ENCODE data around the gene FAM3A. TPM values are rescaled to one million over a fixed set of nuclear protein-coding genes. Genes with fewer than 3 reads are reported as not detected.

FAM3A gene
- total RNA-seq, 1 experiment from 2014 or later, result 25.0 TPM

- TF ChIP-seq E2F4 (CRISPR knock-in tag; IDR thresholded peaks at IDR 0.05; ENCODE audit: borderline replicate concordance, low read depth) (no peak), NFATC4 (CRISPR knock-in tag; IDR thresholded peaks at IDR 0.05) (no peak), TP53 (CRISPR knock-in tag; IDR thresholded peaks at IDR 0.05) (no peak), ZNF671 (CRISPR knock-in tag; IDR thresholded peaks at IDR 0.05) (no peak), ZNF396 (CRISPR knock-in tag; IDR thresholded peaks at IDR 0.05; ENCODE audit: borderline replicate concordance) (no peak)
- Mint-ChIP-seq H3K4me3 (no peak overlapping the region), H3K27me3 (ENCODE audit: low read depth) (peaks cover 2% of the 10 kb centered on the region; the same call in 1 of the 2 replicates), H3K4me1 (peaks cover 3% of the 10 kb centered on the region; the same call in 1 of the 2 replicates), H3K27ac (no peak overlapping the region), H3K9me3 (no peaks in the 10 kb centered on the region), H3K36me3 (no peaks in the 10 kb centered on the region; the same call in 1 of the 2 replicates)
- no peak for DNase-seq (ENCODE audit: low spot score)
- ChIA-PET CTCF (interaction anchor here (1.2 kb wide), 1 partner anchor 50 kb away, joined by 3 read pairs; no protein-coding TSS in a partner anchor), POLR2A (no interaction called here)
- no peak for ATAC-seq
Measured at GRCh38 chrX:154476821-154477220, 39.2 kb downstream of the FAM3A start.

GRCh38 chrX:154473683-154474082 lies 42.3 kb downstream of the FAM3A start:
- CTCF ChIA-PET, result interaction anchor here (0.7 kb wide), 1 partner anchor 53 kb away, joined by 3 read pairs; no protein-coding TSS in a partner anchor
- Mint-ChIP-seq H3K27me3 (ENCODE audit: low read depth) (peaks cover 2% of the 10 kb centered on the region; the same call in 1 of the 2 replicates), H3K27ac (no peak overlapping the region), H3K4me1 (no peaks in the 10 kb centered on the region), H3K4me3 (no peak overlapping the region), H3K36me3 (peaks cover 2% of the 10 kb centered on the region; the same call in 1 of the 2 replicates), H3K9me3 (no peaks in the 10 kb centered on the region)
- DNase-seq (ENCODE audit: low spot score), result no peak
- POLR2A ChIA-PET, result no interaction called here
- no peak for ATAC-seq
- TF ChIP-seq JUN (CRISPR knock-in tag; IDR thresholded peaks at IDR 0.05) (no peak), ATF3 (CRISPR knock-in tag; conservative IDR thresholded peaks at IDR 0.05) (no peak), CREB1 (CRISPR knock-in tag; IDR thresholded peaks at IDR 0.05) (no peak), E2F5 (CRISPR knock-in tag; IDR thresholded peaks at IDR 0.05) (no peak), ZNF416 (CRISPR knock-in tag; IDR thresholded peaks at IDR 0.05) (no peak), ZNF281 (CRISPR knock-in tag; IDR thresholded peaks at IDR 0.05) (no peak), RORB (CRISPR knock-in tag; IDR thresholded peaks at IDR 0.05) (no peak), NFATC4 (CRISPR knock-in tag; IDR thresholded peaks at IDR 0.05) (no peak), RELA (CRISPR knock-in tag; IDR thresholded peaks at IDR 0.05; ENCODE audit: borderline replicate concordance) (no peak), TEAD1 (CRISPR knock-in tag; IDR thresholded peaks at IDR 0.05) (no peak), NR3C1 (CRISPR knock-in tag; conservative IDR thresholded peaks at IDR 0.05; ENCODE audit: low read depth) (no peak), SMAD4 (CRISPR knock-in tag; IDR thresholded peaks at IDR 0.05) (no peak), AFF4 (CRISPR knock-in tag; IDR thresholded peaks at IDR 0.05; ENCODE audit: borderline replicate concordance) (no peak), STAT6 (CRISPR knock-in tag; conservative IDR thresholded peaks at IDR 0.05; ENCODE audit: low read depth) (no peak), GRHL2 (CRISPR knock-in tag; IDR thresholded peaks at IDR 0.05; ENCODE audit: insufficient replicate concordance, severe bottlenecking) (no peak), FOXK1 (CRISPR knock-in tag; IDR thresholded peaks at IDR 0.05) (no peak)
